GM19372 (cell line): ENCODE data around the gene NOP14.
"Not testable (repeated sequence)": the region's sequence is repeated elsewhere in the genome, so short reads cannot be mapped to it uniquely, and the experiment has no call there.

Source experiments
- ATAC-seq: cut with Tn5 transposase; IDR thresholded peaks from one replicate; pipeline ENCODE4 v1.9.1; 2021; ENCODE audit warnings: mild to moderate bottlenecking, low read depth, moderate library complexity; ENCODE audit not compliant: unreplicated experiment

NOP14 gene

DNA sequence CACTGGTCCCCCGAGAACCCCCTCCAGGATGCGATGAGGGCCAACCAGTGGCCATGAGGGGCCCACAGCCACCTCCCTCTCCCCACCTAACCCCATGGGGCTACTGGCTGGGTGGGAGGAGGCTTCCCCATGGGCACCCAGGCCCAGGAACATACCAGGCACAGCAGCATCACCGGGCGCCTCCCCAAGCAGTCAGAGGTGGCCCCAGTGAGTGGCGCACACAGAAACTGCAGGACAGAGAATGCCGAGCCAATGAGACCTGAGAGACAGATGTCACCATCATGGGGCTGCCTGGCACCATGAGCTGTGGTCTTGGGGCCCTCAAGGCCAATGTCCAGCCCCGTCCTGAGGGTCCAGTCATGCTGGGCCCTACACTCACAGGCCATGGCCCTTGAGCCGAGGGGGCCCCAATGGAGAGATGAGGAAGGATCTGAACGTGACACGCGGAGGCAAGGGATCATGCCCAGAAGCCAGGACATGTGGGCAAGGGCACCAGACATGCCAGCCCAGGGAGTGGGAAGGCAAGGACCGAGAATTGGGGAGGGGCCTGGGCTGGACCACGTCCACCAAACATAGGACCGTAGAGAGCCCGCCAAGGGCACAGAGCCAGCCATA is 30.1 kb downstream of the NOP14 start:
- no peak for ATAC-seq

DNA sequence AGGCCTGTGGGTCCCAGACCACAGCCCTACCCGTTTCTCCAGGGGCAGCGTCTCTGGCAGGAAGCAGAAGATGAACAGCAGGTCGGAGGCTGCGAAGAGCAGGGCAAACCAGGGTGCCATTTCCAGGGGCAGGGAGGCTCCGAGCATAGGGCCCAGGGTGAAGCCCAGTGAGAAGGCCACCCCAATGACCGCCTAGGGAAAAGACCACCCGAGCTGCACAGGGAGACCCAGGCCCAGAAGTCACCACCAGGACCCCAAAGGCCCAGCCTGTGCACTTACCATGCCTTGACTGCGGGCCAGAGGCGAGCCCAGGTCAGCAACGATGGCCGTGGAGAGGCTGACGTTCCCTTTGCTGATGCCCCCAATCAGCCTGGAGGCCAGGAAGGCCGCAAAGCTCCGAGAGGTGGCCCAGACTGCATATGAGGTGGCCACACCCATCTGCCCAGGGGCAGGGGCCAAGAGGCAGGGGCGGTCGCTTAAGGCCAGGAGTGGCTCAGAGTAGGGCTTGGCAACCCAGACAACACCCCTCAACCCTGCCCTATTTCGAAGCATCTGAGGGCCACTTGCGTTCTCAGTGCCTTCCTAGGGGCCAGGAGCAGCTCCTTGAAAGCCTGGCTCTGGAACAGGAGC is 30.8 kb downstream of the NOP14 start:
- no peak for ATAC-seq

DNA sequence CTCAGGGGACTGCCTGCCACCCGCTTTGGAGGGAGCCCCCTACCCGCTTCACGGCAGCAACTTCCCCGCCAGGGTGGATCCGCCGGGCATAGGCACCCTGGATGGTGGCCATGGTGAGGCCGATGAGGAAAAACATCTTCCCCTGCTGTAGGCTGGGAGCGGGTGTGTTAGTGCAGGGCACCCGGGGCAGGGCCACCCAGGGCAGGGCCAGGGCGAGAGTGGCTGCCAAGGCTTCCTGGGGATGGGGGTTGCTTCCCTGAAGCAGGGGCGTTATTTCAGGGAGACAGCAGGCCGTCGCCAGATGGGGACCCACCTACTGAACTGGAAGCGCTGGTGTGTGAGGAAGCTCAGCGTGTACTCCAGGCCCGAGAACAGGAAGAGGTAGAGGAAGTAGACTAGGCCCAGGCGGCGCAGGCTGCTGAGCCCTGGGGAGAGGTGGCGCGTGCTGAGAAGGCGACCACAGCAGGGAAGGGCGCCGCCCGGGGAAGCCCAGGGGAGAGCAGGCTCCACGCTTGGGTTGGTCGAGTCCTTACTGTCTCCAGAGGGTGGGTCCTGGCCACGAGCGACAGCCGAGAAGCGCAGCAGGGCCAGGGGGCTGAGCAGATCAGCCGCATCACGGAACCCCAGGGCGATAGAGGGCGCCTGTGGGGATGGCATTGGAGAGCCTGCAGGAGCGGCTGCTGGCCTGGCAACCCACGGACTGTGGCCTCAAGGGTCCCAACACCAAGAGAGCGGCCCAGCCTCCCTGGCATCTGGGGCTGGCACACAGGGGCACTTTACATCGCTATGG is 31.5 kb downstream of the NOP14 start:
- no peak for ATAC-seq

DNA sequence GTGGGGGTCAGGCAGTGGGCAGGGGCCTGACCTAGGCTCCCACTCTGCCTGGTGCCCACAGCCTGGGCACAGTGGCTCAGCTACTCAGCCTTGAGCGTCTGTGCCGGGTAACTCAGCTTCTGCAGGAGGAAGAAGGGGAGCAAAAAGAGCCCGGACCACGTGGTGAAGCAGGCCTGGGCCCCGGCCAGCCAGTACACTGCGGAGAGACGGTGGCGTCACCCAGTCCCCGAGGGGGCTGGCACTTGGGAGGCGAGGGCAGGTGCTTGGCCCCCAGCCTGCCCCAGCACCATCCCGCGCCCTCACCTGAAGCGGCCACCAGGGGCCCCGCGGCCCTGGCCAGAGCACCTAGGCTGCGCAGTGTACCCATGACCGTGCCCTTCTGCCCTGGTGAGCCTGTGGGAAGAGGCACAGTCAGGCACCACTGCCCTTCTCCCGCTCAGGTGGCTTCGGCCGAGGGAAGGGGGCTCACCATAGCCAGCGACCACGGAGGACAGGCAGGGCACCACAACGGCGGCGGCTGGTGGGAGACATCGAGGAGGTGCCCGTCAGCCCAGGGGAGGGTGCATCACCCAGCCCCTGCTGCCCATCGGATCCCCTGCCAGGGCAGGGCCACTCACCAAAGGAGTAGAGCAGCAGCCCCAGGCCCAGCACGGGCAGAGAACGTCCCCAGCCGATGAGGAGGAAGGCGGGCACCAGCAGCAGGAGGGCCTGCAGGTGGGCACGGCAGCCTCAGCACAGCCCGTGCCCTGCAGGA is 32.3 kb downstream of the NOP14 start:
- no peak for ATAC-seq

DNA sequence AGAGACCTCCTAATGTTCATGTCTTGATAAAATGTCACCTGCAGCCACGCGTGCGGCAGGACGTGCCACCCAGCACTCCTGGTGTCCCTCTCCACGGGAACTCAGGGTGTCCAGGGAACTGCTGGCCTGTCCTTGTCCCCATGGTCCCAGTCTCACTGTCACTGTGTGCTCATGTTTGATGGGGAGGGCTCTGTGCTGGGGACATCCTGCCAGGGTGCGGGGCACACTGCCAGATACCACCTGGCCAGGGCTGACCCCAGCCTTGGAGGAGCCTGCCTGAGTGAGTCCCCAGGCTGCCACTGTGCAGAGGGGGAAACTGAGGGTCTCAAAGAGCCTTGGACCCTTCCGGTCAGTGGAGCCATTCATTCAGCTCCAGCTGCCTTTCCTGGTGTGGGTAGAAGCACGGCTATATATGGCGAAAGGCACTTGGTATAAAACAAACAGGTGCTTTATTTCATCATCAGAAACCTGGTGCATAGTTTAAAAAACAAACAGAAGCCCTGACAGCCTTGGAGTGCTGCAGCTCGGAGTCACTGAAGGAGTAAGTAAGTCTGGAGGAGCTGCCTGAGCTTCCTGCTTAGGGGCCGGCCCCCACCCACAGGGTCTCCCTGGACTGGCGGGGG is 33.0 kb downstream of the NOP14 start:
- ATAC-seq = no peak

DNA sequence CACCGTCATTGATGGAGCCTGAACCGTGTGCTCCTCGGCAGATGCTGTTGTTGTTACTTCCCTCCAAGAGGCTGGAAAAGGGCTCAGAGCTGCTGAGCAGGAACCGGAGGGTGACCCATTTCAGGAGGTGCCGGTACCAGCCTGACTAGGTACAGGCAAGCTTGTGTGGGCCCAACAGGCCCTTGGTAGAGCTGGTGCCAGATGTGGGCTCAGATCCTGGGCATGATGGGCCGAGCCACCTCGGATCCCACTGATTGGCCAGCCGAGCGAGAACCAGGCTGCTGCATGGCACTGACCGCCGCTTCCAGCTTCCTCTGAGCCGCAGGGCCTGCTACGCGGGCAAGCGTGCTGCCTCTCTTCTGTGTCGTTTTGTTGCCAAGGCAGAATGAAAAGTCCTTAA is 33.7 kb downstream of the NOP14 start:
- no peak for ATAC-seq

DNA sequence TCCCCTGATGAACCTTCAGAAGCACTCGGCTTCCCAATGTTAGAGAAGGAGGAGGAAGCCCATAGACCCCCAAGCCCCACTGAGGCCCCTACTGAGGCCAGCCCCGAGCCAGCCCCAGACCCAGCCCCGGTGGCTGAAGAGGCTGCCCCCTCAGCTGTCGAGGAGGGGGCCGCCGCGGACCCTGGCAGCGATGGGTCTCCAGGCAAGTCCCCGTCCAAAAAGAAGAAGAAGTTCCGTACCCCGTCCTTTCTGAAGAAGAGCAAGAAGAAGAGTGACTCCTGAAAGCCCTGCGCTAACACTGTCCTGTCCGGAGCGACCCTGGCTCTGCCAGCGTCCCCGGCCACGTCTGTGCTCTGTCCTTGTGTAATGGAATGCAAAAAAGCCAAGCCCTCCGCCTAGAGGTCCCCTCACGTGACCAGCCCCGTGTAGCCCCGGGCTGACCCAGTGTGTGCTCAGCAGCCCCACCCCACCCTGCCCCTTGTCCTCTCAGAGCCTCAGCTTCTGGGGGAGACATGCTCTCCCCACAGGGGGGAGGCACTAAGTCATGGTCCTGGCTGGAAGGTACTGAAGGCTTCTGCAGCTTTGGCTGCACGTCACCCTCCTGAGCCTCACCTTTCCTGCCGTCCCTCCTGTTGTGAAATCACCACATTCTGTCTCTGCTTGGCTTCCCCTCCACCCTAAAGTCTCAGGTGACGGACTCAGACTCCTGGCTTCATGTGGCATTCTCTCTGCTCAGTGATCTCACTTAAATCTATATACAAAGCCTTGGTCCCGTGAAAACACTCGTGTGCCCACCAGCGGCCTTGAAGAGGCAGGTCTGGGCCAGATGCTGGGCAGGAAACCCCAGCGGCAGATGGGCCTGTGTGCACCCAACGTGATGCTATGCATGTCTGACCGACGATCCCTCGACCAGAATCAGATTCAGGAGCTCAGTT is 34.7 kb downstream of the NOP14 start:
- no peak for ATAC-seq

DNA sequence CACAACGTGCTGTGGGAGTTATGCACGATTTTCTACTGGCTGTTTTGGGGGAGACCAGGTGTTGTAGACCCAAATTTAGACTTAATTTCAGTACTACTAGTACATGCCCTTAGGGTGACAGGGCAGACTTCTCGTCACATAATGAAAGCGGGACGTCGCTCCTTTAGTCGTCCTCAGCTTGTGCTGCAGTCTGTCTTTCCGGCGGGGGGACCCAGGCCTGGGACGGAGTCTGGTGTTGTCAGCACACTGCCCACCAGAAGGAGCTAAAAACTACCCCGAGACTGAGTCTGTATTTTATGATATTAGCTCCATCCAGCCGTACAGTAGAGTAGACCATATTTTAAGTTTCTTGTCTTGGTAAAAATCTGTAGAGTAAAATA is 35.5 kb downstream of the NOP14 start:
- no peak for ATAC-seq

DNA sequence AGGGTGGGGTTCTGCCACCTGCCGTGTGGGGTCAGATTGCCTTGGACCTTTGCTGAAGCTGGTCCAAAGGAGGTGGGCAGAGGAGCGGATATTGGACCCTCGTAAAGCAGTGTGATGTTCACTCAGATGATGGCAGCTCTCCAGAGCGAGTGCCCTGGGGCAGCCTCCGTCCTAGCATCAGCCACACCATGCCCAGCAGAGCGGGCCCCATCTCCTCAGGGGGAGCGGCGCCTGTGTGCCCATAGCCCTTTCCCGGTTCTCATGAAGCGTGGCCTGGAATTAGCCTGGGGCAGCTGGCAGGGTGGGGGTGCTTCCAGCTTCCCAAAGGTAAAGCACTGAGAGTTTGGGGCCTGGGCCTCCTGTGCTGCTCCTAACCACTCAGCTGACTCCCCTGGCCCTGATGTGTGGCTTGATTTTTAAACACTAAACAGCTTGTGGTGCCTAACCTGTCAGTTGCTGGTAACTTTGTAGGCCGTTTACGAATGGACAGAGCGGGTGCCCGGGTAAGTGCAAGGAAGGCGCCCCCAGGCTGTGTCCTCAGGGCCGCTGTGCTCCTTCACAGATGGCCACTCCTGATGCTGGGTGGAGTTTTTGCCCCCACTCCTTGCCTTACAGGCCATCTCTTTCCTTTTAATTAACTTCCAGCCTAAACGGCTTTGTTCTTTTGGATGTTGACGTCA is 36.0 kb downstream of the NOP14 start:
- no peak for ATAC-seq

DNA sequence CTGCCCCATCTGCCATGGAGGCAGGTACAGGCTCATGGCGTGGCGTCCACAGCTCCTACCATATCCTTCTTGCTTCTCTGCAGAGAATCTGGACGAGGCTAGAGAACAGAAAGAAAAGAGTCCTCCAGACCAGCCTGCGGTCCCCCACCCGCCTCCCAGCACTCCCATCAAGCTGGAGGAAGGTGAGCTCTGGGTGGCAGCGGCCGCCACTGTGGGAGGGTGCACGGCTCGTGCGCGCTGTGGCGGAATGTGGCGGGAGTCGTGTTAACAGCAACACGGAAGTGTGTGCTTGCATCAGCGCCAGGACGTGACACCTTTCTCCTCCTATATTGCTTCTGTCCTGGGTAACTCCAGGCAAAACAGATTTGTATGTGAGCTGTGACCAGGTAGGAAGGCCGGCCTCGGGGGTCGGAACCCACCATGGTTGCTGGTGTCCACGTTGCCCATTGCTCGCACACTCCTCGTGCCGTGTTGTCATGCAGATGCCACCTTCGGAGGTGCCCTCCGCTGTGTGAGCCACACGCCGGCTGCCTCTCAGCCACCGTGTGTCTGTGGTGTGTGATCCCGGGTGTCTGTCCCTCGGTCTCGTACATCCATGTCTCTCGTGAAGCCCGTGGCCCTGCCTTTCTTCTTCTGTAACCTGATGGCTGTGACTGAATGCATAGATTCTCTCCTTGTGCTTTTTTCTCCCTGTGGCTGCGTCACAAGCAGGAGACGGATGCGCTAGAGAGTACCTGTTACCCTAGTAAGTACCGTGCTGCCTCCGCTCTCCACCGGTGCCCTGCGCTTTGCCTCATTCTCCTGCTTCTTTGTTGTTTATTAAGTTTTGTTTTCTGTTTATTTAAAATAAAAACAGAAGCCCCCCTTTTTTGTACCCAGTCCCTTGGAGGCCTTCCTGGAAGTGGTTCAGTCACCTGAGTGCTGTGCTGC is 37.0 kb downstream of the NOP14 start:
- ATAC-seq = no peak

DNA sequence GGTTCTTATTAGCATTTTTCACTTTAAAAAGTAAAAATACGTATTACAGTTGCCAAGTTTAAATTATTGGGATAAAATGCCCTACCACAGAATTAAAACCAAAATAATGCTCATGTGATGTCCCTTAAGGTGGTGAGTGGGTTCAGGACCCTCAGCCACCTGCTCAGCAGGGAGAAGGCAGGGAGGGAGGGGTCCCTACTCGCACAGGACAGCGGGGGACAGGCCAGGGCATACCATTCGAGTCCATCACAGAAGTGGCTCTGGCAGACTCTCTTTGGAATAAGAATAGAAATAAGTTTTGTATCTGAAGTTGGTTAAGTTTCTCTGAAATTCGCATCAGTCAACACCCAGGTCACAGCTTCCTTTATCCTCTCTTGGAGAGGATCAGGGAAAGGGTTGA is 37.7 kb downstream of the NOP14 start:
- ATAC-seq = no peak

DNA sequence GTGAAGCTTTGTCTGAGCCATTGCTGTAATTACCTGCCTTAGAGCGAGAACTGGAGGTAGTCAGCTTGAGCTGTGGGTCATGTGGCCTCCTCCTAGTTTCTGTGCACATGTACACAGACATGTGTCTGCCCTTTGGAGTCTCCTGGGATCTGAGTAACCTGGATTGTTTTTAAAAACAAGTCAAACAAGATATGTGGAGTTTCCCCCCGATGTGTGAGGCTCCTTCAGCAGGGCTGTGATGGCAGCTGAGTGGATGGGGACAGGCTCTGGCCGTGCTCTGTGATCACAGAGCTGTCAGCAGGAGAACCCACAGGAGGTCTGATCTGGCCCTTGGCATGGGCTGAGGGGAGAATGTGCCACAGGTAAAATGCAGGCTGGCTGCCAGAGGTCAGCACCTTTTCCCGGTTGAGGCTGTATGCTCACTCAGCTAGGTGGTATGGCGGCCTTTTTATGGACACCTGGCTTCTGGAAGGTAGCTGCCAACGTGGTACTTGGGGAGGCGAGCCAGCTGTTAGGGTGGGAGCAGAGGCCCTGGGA is 38.4 kb downstream of the NOP14 start:
- ATAC-seq = no peak

DNA sequence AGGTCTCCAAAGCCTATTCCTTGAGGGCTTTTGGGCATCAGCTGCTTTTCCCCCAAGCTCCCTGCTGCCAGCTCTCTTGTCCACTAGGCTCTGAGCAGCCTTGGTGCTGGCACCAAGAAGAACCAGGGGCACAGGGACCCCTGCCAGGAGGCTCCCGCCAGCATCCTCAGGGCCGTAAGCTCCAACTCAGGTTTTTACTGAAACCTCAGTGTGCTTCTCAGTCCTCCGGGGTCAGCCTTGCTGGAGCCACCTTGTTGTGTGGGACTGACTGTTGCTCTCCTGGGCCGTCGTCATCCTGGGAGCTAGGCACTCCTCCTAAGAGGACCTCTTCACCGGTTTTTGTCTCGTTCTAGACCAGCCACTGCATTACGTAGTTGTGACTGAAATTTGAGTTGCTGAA is 38.9 kb downstream of the NOP14 start:
- ATAC-seq = no peak

DNA sequence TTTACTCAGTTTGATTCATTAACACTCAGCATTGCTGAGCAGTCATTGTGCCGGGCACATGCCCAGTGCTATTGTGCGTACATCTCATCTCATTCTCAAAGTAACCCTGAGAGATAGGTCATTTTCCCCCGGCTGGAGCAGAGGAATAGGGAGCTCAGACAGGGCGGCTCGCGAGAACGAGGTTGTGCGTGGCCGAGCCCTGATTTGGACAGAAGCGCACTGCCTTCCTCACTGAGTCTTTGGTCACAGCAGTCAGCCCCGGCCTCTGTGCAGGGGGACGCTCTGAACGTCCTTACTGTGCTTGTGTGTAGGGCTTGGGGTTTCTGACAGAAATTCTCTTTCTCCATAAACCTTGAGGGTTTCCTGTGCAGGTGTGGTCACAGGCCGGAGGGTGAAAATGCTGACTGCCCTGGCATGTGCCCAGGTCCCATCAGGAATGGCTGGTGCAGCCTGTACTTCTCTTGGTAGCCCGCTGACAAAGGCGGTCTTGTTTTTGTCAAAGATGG is 39.5 kb downstream of the NOP14 start:
- no peak for ATAC-seq

DNA sequence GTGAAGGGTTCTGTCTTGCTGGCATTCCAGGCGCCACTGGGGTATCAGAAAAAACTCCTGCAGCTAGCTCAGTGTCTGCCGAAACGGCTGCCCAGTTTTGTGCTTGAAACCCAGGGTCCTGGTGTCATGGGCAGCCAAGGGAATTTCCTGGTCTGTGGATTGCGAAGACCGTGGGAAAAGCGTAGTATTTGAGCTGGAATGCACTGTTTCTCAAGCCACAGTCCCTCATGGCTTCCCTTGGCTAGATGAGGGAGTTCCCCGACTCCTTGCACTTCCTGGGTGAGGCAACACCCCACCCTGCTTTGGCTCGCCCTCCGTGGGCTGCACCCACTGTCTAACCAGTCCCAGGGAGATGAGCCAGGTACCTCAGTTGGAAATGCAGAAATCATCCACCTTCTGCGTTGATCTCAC is 40.1 kb downstream of the NOP14 start:
- no peak for ATAC-seq

DNA sequence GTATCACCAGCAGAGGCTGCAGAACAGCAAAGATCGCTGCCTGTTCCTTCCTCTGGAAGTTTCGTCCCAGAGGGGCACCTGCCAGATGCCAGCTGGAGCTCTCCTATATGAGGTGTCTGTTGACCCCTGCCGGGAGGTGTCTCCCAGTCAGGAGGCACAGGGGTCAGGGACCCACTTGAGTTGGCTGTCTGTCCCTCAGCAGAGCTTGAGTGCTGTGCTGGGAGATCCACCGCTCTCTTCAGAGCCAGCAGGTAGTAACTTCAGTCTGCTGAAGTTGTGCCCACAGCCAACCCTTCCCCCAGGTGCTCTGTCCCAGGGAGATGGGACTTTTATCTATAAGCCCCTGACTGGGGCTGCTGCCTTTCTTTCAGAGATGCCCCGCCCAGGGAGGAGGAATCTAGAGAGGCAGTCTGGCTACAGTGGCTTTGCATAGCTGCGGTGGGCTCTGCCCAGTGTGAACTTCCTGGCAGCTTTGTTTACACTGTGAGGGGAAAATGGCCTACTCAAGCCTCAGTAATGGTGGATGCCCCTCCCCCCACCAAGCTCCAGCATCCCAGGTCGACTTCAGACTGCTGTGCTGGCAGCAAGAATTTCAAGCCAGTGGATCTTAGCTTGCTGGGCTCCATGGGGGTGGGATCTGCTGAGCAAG is 40.6 kb downstream of the NOP14 start:
- ATAC-seq = not testable (repeated sequence)

DNA sequence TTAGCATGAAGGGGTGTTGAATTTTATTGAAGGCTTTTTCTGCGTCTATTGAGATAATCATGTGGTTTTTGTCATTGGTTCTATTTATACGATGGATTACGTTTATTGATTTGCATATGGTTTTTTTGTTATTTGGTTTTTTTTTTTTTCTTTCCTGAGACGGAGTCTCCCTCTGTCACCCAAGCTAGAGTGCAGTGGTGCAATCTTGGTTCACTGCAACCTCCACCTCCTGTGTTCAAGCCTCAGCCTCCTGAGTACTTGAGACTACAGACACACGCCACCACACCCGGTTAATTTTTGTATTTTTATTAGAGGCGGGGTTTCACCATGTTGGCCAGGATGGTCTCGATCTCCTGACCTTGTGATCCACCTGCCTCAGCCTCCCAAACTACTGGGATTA is 44.5 kb downstream of the NOP14 start:
- ATAC-seq = not testable (repeated sequence)
